ENCODE data around the gene PLA2G4C.

GRCh38 chr19:48133094-48133493 is 22.5 kb upstream of the PLA2G4C start:
- no peak for TF ChIP-seq YY1 (IDR thresholded peaks at IDR 0.05; ENCODE audit: low read depth, low read length)
- no peak for TF ChIP-seq KDM5A (IDR thresholded peaks at IDR 0.05; ENCODE audit: low read length)
- TF ChIP-seq RBBP5 (IDR thresholded peaks at IDR 0.05; ENCODE audit: borderline replicate concordance, low read depth, low read length): no peak
